ENCODE measurements around the gene P2RX4. TPM values are rescaled to one million over a fixed set of nuclear protein-coding genes. Genes with fewer than 3 reads are reported as not detected.

P2RX4 gene
- total and polyA plus RNA-seq, 2 of the 4 experiments (the other 2 are of a cell fraction): 9.5 to 12.6 TPM

DNA sequence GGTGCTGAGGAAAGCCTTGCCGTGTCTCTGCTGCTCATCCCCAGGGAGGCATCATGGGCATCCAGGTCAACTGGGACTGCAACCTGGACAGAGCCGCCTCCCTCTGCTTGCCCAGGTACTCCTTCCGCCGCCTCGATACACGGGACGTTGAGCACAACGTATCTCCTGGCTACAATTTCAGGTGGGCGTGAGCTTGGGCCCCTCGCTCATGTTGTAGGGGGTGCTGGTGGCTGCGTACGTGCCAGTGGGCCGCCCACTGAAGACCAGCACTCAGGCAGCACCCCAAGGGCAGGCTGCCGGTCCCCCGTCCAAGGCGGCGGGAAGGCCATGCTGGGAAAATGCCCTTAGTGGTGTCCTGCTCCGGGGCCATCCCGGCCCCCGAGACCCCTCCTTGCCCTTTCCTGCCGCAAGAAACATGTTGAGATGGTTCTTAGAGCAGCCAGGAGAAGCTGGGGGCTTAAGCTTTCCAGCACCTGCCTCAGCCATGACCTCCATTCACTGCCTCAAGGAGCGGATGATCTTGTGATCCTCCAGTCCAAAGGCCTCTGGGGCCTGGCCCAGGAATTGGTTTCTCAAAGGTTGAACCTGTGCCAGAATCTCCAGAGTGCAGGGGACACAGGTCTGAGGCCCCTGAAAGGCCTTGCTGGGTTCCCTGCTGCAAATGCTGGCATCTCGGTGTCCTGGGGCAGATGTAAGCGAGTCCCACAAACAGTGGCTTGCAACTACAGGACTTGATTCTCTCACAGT, 19.2 kb downstream of the P2RX4 start (continued):
- TF ChIP-seq, protein P1, sequence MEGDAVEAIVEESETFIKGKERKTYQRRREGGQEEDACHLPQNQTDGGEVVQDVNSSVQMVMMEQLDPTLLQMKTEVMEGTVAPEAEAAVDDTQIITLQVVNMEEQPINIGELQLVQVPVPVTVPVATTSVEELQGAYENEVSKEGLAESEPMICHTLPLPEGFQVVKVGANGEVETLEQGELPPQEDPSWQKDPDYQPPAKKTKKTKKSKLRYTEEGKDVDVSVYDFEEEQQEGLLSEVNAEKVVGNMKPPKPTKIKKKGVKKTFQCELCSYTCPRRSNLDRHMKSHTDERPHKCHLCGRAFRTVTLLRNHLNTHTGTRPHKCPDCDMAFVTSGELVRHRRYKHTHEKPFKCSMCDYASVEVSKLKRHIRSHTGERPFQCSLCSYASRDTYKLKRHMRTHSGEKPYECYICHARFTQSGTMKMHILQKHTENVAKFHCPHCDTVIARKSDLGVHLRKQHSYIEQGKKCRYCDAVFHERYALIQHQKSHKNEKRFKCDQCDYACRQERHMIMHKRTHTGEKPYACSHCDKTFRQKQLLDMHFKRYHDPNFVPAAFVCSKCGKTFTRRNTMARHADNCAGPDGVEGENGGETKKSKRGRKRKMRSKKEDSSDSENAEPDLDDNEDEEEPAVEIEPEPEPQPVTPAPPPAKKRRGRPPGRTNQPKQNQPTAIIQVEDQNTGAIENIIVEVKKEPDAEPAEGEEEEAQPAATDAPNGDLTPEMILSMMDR (conservative IDR thresholded peaks at IDR 0.05; ENCODE audit: low read depth, low read length): no peak
